HG02759 (cell line): ENCODE data around the gene SMOC2.
"Not testable (repeated sequence)": the region's sequence is repeated elsewhere in the genome, so short reads cannot be mapped to it uniquely, and the experiment has no call there.

Experiments
- ATAC-seq: cut with Tn5 transposase; IDR thresholded peaks from one replicate; pipeline ENCODE4 v1.9.1; 2021; ENCODE audit warnings: mild to moderate bottlenecking, moderate library complexity; ENCODE audit not compliant: unreplicated experiment

The SMOC2 gene

DNA sequence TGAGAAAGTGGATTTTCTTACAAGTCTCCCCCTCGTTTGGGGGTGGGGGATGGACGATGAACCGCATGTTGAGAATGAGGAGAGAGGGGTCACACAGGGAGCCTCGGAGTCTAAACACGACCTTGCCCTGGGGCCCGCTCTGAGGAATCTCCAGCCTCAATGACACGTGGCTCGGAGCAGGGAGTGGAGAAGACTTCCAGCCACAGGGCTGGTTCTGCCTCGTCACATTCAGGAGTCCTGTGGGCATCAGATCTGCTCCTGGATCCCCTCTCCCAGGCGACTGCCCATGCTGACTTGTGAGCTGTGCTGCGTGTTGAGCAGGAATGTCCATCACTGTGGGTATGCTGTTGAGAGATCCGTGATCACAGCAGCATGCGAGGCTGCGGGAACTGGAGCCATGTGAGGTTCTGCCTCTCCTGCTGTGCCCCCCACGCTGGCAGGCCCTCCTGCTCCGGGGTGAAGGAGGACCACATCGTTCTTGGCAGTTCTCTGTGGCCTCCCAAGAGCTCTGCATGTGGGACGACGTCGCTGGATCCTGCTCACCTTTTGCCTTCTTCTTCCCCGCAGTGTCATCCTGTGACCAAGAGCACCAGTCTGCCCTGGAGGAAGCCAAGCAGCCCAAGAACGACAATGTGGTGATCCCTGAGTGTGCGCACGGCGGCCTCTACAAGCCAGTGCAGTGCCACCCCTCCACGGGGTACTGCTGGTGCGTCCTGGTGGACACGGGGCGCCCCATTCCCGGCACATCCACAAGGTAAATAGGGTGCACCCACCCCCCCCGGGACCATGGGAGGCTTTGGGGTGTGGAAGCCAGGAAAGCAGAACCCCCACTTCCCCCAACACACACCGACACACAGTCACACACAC is 157.5 kb downstream of the SMOC2 start:
- ATAC-seq: no peak

DNA sequence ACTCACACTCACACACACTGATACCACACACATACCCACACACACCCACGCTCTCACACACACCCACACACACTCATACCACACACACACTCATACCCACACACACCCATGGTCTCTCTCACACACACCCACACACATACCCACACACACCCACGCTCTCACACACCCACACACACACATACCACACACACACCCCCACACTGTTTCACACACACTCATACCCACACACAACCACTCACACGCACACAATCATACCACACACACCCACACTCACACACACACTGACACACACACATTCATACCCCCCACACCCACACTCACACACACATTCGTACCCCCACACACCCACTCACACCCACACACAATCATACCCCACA is 158.1 kb downstream of the SMOC2 start:
- no peak for ATAC-seq

GRCh38 chr6:168599769-168600330 is 158.9 kb downstream of the SMOC2 start:
- no peak for ATAC-seq

GRCh38 chr6:168600381-168600780 is 159.4 kb downstream of the SMOC2 start:
- no peak for ATAC-seq

DNA sequence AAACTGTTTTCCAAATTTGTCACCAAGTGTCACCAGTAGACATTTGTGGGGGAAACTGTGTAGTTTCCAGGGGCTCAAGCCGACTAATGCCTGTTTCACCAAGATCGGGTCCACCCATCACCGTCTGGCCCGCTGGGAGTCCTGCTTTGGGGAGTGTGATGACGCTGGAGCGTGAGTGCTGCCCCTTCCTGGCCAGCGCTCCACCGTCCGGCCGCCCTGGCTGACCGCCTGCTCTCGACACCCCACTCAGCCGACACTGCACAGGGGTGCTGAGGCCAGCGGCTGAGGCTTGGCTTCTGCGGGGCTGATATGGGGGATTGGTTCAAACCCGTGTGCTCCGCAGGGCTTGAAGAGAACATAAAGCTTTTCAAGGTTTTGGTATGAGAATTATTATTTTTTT is 160.1 kb downstream of the SMOC2 start:
- no peak for ATAC-seq

GRCh38 chr6:168601546-168601945 is 160.6 kb downstream of the SMOC2 start:
- ATAC-seq: no peak

- ATAC-seq: no peak
These were observed 161.6 kb downstream of the SMOC2 start for GRCh38 chr6:168602576-168602975.

- ATAC-seq: no peak
These were observed 162.2 kb downstream of the SMOC2 start for GRCh38 chr6:168603234-168603633.

DNA sequence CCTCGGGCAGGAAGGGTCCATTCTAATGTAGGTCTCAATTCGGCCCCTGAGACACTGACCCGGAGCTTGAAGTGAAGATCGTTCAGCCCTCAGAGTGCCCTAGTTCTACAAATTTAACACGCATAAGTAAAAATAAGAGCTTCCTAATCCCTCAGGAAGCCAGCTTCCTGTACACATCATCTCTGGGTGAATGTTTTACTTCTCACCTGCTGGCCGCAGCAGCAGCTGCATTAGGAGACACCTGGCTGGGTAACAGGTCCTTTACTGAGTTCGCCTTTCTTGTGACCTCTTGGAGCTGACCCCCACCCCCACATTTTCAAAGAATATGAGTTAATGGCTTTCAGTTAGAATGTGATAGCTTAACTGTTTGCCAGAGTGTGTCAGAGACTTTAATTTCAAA is 165.0 kb downstream of the SMOC2 start:
- no peak for ATAC-seq

- ATAC-seq: no peak
These were observed 165.7 kb downstream of the SMOC2 start for GRCh38 chr6:168606722-168607121.

- no peak for ATAC-seq
These were observed 166.5 kb downstream of the SMOC2 start for GRCh38 chr6:168607272-168608112.

- no peak for ATAC-seq
These were observed 167.1 kb downstream of the SMOC2 start for GRCh38 chr6:168608113-168608400.

GRCh38 chr6:168609026-168609685 is 168.2 kb downstream of the SMOC2 start:
- ATAC-seq: no peak

DNA sequence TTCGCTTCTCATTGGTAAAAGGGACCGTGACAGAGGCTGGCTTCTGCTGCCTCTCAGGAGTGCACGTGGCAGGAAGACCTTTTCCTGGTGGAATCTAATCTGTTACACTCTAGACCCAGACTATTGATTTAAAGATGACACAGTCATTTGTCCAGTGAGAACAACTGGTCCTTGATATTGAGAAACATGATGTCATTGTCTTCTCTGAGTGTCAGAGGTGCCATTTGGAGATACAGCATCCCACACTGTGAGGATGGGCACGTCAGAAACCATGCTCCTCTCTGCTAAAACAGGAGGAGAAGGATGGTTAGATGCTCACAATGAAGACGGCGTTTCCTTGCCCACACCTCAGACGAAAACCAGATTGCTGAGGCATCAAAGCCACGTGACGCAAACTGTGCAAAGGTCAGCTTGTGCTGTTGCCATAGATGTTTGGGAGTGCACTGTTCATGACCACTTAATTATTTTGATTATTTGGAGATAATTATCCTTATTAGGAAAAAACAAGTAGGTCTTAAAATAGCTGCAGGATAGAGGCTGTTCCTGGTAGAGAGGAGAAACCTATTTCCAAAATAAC is 169.0 kb downstream of the SMOC2 start:
- no peak for ATAC-seq

DNA sequence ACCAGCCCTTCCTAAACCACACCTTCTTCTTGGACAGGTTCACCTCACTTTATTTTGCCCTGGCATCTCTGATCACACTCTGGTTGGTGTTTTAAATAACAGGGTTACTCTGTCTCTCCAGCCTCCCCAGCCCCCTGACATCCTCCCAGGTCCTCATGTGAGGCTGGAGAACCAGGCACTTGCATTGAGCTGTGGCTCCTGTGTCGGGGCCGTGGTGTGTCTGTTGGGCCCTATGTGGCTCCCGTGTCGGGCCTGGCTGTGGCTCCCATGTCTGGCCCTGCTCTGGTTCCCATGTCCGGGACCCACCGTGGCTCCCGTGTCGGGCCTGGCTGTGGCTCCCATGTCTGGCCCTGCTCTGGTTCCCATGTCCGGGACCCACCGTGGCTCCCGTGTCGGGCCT is 170.0 kb downstream of the SMOC2 start:
- not testable (repeated sequence) for ATAC-seq

DNA sequence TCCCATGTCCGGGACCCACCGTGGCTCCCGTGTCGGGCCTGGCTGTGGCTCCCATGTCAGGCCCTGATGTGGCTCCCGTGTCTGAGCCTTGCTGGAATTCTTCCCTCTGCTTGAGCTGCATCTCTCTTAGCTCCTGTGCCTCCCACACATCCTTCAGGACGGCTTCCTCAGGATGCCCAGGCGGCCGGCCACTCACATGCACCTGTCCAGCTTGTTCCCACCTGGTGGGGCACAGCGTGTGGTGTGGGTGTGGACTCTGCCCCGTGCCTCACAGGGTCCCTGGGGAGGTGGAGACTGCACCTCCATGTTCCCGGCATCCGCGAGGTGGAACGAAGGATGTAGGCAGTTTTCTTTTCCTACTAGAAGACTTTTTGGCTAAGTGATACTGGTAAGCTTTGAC is 170.7 kb downstream of the SMOC2 start:
- no peak for ATAC-seq

- ATAC-seq: no peak
These were observed 171.6 kb downstream of the SMOC2 start for GRCh38 chr6:168612586-168612985.

- no peak for ATAC-seq
These were observed 174.9 kb downstream of the SMOC2 start for GRCh38 chr6:168615837-168616236.

GRCh38 chr6:168616816-168617765 is 176.1 kb downstream of the SMOC2 start:
- no peak for ATAC-seq
